Hepatocyte (in vitro differentiated cells): ENCODE measurements around the gene TNS3.

ENCODE experiments used
- EZH2 ChIP-seq: fragments of 200-600 bp; sonication (generic); IDR thresholded peaks from 2 replicates; pipeline ENCODE4 v1.6.1; 2016; ENCODE audit warnings: antibody characterized with exemption, mild to moderate bottlenecking, borderline replicate concordance
- TF ChIP-seq, protein P1 (sequence below): fragments of 200-600 bp; sonication (generic); IDR thresholded peaks from 2 replicates; pipeline ENCODE4 v1.5.1; 2016; ENCODE audit warnings: antibody characterized with exemption, mild to moderate bottlenecking; ENCODE audit not compliant: poor library complexity

- no peak for TF ChIP-seq EZH2
- TF ChIP-seq, protein P1, sequence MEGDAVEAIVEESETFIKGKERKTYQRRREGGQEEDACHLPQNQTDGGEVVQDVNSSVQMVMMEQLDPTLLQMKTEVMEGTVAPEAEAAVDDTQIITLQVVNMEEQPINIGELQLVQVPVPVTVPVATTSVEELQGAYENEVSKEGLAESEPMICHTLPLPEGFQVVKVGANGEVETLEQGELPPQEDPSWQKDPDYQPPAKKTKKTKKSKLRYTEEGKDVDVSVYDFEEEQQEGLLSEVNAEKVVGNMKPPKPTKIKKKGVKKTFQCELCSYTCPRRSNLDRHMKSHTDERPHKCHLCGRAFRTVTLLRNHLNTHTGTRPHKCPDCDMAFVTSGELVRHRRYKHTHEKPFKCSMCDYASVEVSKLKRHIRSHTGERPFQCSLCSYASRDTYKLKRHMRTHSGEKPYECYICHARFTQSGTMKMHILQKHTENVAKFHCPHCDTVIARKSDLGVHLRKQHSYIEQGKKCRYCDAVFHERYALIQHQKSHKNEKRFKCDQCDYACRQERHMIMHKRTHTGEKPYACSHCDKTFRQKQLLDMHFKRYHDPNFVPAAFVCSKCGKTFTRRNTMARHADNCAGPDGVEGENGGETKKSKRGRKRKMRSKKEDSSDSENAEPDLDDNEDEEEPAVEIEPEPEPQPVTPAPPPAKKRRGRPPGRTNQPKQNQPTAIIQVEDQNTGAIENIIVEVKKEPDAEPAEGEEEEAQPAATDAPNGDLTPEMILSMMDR = no peak
Measured at GRCh38 chr7:47484923-47485639, 96.8 kb downstream of the TNS3 start.
